ENCODE data around the gene PLLP. TPM values are rescaled to one million over a fixed set of nuclear protein-coding genes. Genes with fewer than 3 reads are reported as not detected.
"Not testable (repeated sequence)": the region's sequence is repeated elsewhere in the genome, so short reads cannot be mapped to it uniquely, and the experiment has no call there.

The PLLP gene
- total RNA-seq, 1 donor: under 0.01 TPM

DNA sequence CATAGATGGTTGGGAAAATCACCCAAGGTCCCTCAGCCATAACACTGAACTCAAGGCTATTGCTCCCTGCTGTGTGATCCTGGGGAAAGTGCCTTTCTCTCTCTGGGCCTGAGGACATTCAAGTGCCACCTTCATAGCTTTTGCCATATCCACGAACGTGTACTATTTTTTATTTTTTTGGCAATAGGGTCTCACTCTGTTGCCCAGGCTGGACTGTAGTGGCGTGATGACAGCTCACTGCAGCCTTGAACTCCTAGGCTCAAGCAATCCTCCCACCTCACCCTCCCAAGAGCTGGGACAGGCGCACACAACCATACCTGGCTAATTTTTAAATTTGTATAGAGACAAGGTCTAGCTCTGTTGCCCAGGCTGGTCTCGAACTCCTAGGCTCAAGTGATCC, 10.6 kb downstream of the PLLP start:
- no peak overlapping the region for H3K4me3 ChIP-seq (ENCODE audit: low read depth, low read length)
- no peak for TF ChIP-seq CTCF (IDR thresholded peaks at IDR 0.05; ENCODE audit: insufficient read depth, low read depth, low read length)
- no peak for DNase-seq (ENCODE audit: low read depth)

GRCh38 chr16:57273359-57273758, 11.1 kb downstream of the PLLP start:
- no peak for DNase-seq (ENCODE audit: low read depth)
- no peak for TF ChIP-seq CTCF (IDR thresholded peaks at IDR 0.05; ENCODE audit: insufficient read depth, low read depth, low read length)
- no peak overlapping the region for H3K4me3 ChIP-seq (ENCODE audit: low read depth, low read length)

- no peak for DNase-seq (ENCODE audit: low read depth)
- H3K4me3 ChIP-seq (ENCODE audit: low read depth, low read length): no peak overlapping the region
- no peak for TF ChIP-seq CTCF (IDR thresholded peaks at IDR 0.05; ENCODE audit: insufficient read depth, low read depth, low read length)
Observed at GRCh38 chr16:57271867-57272495, 12.5 kb downstream of the PLLP start.

GRCh38 chr16:57271063-57271345, 13.5 kb downstream of the PLLP start:
- no peak overlapping the region for H3K4me3 ChIP-seq (ENCODE audit: low read depth, low read length)
- no peak for TF ChIP-seq CTCF (IDR thresholded peaks at IDR 0.05; ENCODE audit: insufficient read depth, low read depth, low read length)
- DNase-seq (ENCODE audit: low read depth): no peak

DNA sequence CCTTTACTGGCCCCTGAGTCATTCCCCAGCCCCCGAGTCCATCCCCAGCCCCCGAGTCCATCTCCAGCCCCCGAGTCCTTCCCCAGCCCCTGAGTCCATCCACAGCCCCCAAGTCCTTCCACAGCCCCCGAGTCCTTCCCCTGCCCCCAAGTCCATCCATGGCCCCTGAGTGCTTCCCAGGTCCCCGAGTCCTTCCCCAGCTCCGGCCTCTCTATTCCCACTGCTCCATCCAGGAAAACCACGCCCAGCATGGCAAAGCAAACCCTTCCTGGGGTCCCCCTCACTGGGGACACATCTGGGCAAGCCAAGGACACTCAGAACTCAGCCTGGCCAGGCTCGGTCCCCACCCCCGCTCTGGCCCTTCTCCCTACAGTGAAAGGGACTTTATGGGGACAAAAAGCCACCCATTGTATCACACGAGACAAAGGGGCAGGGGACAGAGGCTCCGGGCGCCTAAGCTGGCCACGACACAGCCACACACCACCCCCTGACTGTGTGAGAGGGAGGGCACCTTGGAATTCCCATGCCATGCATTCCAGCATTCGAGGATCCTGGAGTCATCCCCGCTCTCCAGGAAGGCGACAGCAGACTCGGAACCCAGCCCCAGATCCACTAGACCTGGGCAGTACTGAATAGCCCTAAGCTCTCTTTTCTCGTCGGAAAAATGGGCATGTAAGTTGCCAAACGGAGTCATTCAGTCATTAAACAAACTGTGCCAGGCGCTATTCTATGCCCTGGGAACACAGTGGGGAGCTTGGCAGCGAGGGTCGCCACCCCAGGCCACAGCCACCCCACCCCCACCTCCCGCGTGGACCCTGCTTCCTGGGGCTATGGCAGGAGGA, 14.0 kb downstream of the PLLP start:
- no peak for TF ChIP-seq CTCF (IDR thresholded peaks at IDR 0.05; ENCODE audit: insufficient read depth, low read depth, low read length)
- H3K4me3 ChIP-seq (ENCODE audit: low read depth, low read length): no peak overlapping the region
- no peak for DNase-seq (ENCODE audit: low read depth)

- TF ChIP-seq CTCF (IDR thresholded peaks at IDR 0.05; ENCODE audit: insufficient read depth, low read depth, low read length): no peak
- DNase-seq (ENCODE audit: low read depth): peak; percentile 86
- H3K4me3 ChIP-seq (ENCODE audit: low read depth, low read length): no peak overlapping the region
Observed at GRCh38 chr16:57268804-57269800, 15.4 kb downstream of the PLLP start.

- DNase-seq (ENCODE audit: low read depth): not testable (repeated sequence)
Observed at GRCh38 chr16:57267343-57267742, 17.1 kb downstream of the PLLP start.

More at GRCh38 chr16:57267343-57267742, 17.1 kb downstream of the PLLP start:
- not testable (repeated sequence) for H3K4me3 ChIP-seq (ENCODE audit: low read depth, low read length)
